HepG2 (cell line): ENCODE measurements around the gene CYP19A1. TPM values are rescaled to one million over a fixed set of nuclear protein-coding genes. Genes with fewer than 3 reads are reported as not detected.

ENCODE experiments used
- ATAC-seq: fragments of 200-7000 bp; cut with Tn5 transposase; 3 replicates; pipeline ENCODE4 v1.9.1; 2020; ENCODE audit warnings: mild to moderate bottlenecking, moderate library complexity
- BruUV-seq: library from RNA; stranded (reverse); fragments of 400-500 nt; replicated peaks from 2 replicates; lab custom pipeline; 2021; lab: Mats Ljungman, UMichigan
- CTCF ChIA-PET: fragments of 300-600 bp; formaldehyde crosslinking; extraction: SDS; loops from one replicate; lab custom pipeline; 2021; ENCODE audit warnings: low total read pairs, inconsistent platforms, low intra/inter-chr PET ratio; lab: Yijun Ruan, JAX
- POLR2A ChIA-PET: fragments of 350-600 bp; sonication (Branson Sonifier 250); formaldehyde crosslinking; loops from one replicate; lab custom pipeline; 2020; ENCODE audit warnings: antibody characterized with exemption, inconsistent platforms; lab: Yijun Ruan, JAX
- DNase-seq: peaks from one replicate; pipeline ENCODE4 v3.0.0-alpha.2; 2015; ENCODE audit warnings: low spot score
- FAIRE-seq: peaks from 3 replicates; lab custom pipeline; 2011; peaks lifted over from hg19 to GRCh38; lab: Jason Lieb, UNC
- H2AFZ ChIP-seq: one replicate; pipeline ENCODE4 v1.6.1; 2011; ENCODE audit warnings: low read length, inconsistent platforms
- H3K27ac ChIP-seq: fragments of 300-600 bp; 3 replicates; pipeline ENCODE4 v1.8.0; 2011; ENCODE audit warnings: mixed run types, mild to moderate bottlenecking, mixed read lengths, low read length, inconsistent platforms; ENCODE audit not compliant: insufficient read depth; ENCODE audit errors: extremely low read length
- H3K27me3 ChIP-seq, 2 experiments: fragments of 200-600 bp in 1 of 2; 2 replicates in 1 of 2; 3 replicates in 1 of 2; pipeline versions ENCODE4 v1.6.0 to v1.8.0; 2011; ENCODE audit warnings: low read length in 2 of 2, mild to moderate bottlenecking in 2 of 2, moderate library complexity in 2 of 2, inconsistent platforms in 1 of 2; ENCODE audit not compliant: insufficient read depth in 2 of 2, control insufficient read depth in 1 of 2
- H3K36me3 ChIP-seq, 2 experiments: fragments of 200-600 bp in 1 of 2; replicated peaks in 1 of 2; 2 replicates in 1 of 2; 3 replicates in 1 of 2; pipeline versions ENCODE4 v1.5.1 to v1.8.0; 2011; ENCODE audit warnings: low read length in 2 of 2, inconsistent platforms in 1 of 2; ENCODE audit not compliant: insufficient read depth in 2 of 2, control insufficient read depth in 1 of 2
- H3K4me1 ChIP-seq: 2 replicates; pipeline ENCODE4 v1.5.1; 2012; ENCODE audit warnings: low read length, inconsistent platforms; ENCODE audit not compliant: insufficient read depth
- H3K4me2 ChIP-seq: 2 replicates; pipeline ENCODE4 v1.6.0; 2011; ENCODE audit warnings: low read depth, low read length, inconsistent platforms
- H3K4me3 ChIP-seq, 3 experiments: fragments of 200-600 bp in 1 of 3; sonication (generic), shearing (Covaris generic) in 1 of 3; replicated peaks in 1 of 3; 2 replicates each; pipeline ENCODE4 v1.5.1; 2011 to 2016; ENCODE audit warnings: low read length in 3 of 3, inconsistent platforms in 2 of 3, low read depth in 2 of 3, mild to moderate bottlenecking in 2 of 3, control low read depth in 1 of 3, mixed read lengths in 1 of 3; ENCODE audit not compliant: insufficient read depth in 1 of 3
- H3K79me2 ChIP-seq: one replicate; pipeline ENCODE4 v1.6.1; 2011; ENCODE audit warnings: low read length, inconsistent platforms; ENCODE audit not compliant: insufficient read depth
- H3K9ac ChIP-seq: 2 replicates; pipeline ENCODE4 v1.6.0; 2011; ENCODE audit warnings: mild to moderate bottlenecking, low read depth, low read length, inconsistent platforms; ENCODE audit not compliant: insufficient read depth
- H3K9me3 ChIP-seq: 2 replicates; pipeline ENCODE4 v1.5.1; 2012; ENCODE audit warnings: mild to moderate bottlenecking, low read length
- H4K20me1 ChIP-seq: 2 replicates; pipeline ENCODE4 v1.6.0; 2011; ENCODE audit warnings: inconsistent platforms, mild to moderate bottlenecking, low read length, moderate library complexity; ENCODE audit not compliant: insufficient read depth
- CBFB ChIP-seq: sonication (generic); formaldehyde crosslinking; IDR thresholded peaks from 2 replicates; pipeline ENCODE4 v1.4.0; 2020; ENCODE audit warnings: missing genetic modification reagents
- ELF4 ChIP-seq: sonication (generic); formaldehyde crosslinking; IDR thresholded peaks from 2 replicates; pipeline ENCODE4 v1.5.0; 2020; ENCODE audit warnings: missing genetic modification reagents, mild to moderate bottlenecking, moderate library complexity, borderline replicate concordance
- FOXO4 ChIP-seq: sonication (generic); formaldehyde crosslinking; conservative IDR thresholded peaks from 2 replicates; pipeline ENCODE4 v1.8.1; 2023; ENCODE audit warnings: missing genetic modification reagents
- KDM5A ChIP-seq: fragments of 200-600 bp; sonication (generic); IDR thresholded peaks from 2 replicates; pipeline ENCODE4 v1.7.0; 2018; ENCODE audit warnings: antibody characterized with exemption, mild to moderate bottlenecking, low read length, borderline replicate concordance
- MYNN ChIP-seq: sonication (generic); formaldehyde crosslinking; IDR thresholded peaks from 2 replicates; pipeline ENCODE4 v1.4.0; 2020; ENCODE audit warnings: mild to moderate bottlenecking, low read depth, missing genetic modification reagents
- PCBP1 ChIP-seq: fragments of 200-400 bp; formaldehyde crosslinking; IDR thresholded peaks from 2 replicates; pipeline ENCODE4 v1.6.1; 2017; ENCODE audit warnings: mild to moderate bottlenecking, low read depth, low read length, borderline replicate concordance
- RFX5 ChIP-seq: IDR thresholded peaks from 2 replicates; pipeline ENCODE4 v1.6.1; 2011; ENCODE audit warnings: low read depth, low read length, improper control_type of control experiment
- SNRNP70 ChIP-seq: fragments of 200-400 bp; formaldehyde crosslinking; IDR thresholded peaks from 2 replicates; pipeline ENCODE4 v1.6.1; 2017; ENCODE audit warnings: mild to moderate bottlenecking, low read depth, low read length, moderate library complexity
- STAG1 ChIP-seq: sonication (generic); formaldehyde crosslinking; IDR thresholded peaks from 2 replicates; pipeline ENCODE4 v1.4.0; 2020; ENCODE audit warnings: missing genetic modification reagents
- ZFP36 ChIP-seq: fragments of 150-350 bp; IDR thresholded peaks from 2 replicates; pipeline ENCODE4 v1.6.1; 2018; ENCODE audit warnings: borderline replicate concordance, low read length, low read depth; ENCODE audit not compliant: partially characterized antibody
- ZNF574 ChIP-seq: sonication (generic); formaldehyde crosslinking; IDR thresholded peaks from 2 replicates; pipeline ENCODE4 v1.4.0; 2020; ENCODE audit warnings: missing genetic modification reagents
- ZNF609 ChIP-seq: sonication (generic); formaldehyde crosslinking; IDR thresholded peaks from 2 replicates; pipeline ENCODE4 v1.4.0; 2020; ENCODE audit warnings: mild to moderate bottlenecking, missing genetic modification reagents, borderline replicate concordance
- ZNF710 ChIP-seq: sonication (generic); formaldehyde crosslinking; IDR thresholded peaks from 2 replicates; pipeline ENCODE4 v1.5.0; 2020; ENCODE audit warnings: mild to moderate bottlenecking, missing genetic modification reagents, borderline replicate concordance
- WGBS: methylation state at CpG from one replicate; pipeline ENCODE4 v1.1.6; 2017; ENCODE audit warnings: low lambda C conversion rate; 5-methylcytosine and 5-hydroxymethylcytosine counted together
- in situ Hi-C: cut with HindIII; loops from 2 replicates; pipeline ENCODE4 v1.10.0; 2017; ENCODE audit warnings: low pct_unique_long_range_greater_than_20kb; ENCODE audit not compliant: extremely low pct_ligation_motif_present
- intact Hi-C: fragments of 100-400 bp; cut with micrococcal nuclease; formaldehyde crosslinking; loops from one replicate; pipeline ENCODE4 v1.10.0; 2022; ENCODE audit not compliant: unreplicated experiment
- polyA plus RNA-seq, 8 experiments: library from polyadenylated mRNA; depleted of rRNA in 3 of 8; stranded (reverse) in 7 of 8; unstranded in 1 of 8; fragments of >200 nt; fragmentation: Illumina TruSeq in 4 of 8; extraction: Trizol in 4 of 8; gene quantifications; 2 replicates each; pipeline versions ENCODE4 v1.2.1 to v1.2.3, GENCODE V29; 2011 to 2016; ENCODE audit warnings: low read depth in 4 of 8, missing spikeins in 1 of 8, mixed read lengths in 1 of 8; ENCODE audit not compliant: insufficient read depth in 1 of 8
- total RNA-seq, 5 experiments: library from RNA; depleted of rRNA; stranded (reverse); fragments of >200 nt; fragmentation: Illumina TruSeq; extraction: Trizol; gene quantifications; 2 replicates each; pipeline ENCODE4 v1.2.3, GENCODE V29; 2016; ENCODE audit warnings: low read depth in 1 of 5

The CYP19A1 gene
- total and polyA plus RNA-seq, 2 of the 13 experiments (the other 11 are each of a cell fraction or from before 2014, with no cell fraction given) = 10.9 to 23.0 TPM

GRCh38 chr15:51307325-51307724 is 31.1 kb downstream of the CYP19A1 start:
- intact Hi-C loops (no loop called here), in situ Hi-C loops (no loop called here)
- POLR2A ChIA-PET = no interaction called here
- FAIRE-seq (no peak), ATAC-seq (no peak), DNase-seq (no peak)
- no peaks in the 10 kb centered on the region for H3K9me3 ChIP-seq
- H3K9ac ChIP-seq = no peak overlapping the region
- peaks cover 35% of the 10 kb centered on the region for H3K4me1 ChIP-seq
- 94% methylated on average over 3 of the region's 3 CpGs for WGBS
- H4K20me1 ChIP-seq = no peaks in the 10 kb centered on the region
- no peak overlapping the region for H3K4me3 ChIP-seq
- CTCF ChIA-PET = no interaction called here
- H3K4me2 ChIP-seq = no peak overlapping the region
- no peak overlapping the region for H2AFZ ChIP-seq
- H3K79me2 ChIP-seq = peaks cover 4% of the 10 kb centered on the region
- no TSS peak for BruUV-seq
- no peak overlapping the region for H3K27ac ChIP-seq
- H3K27me3 ChIP-seq = no peaks in the 10 kb centered on the region
- H3K36me3 ChIP-seq = peaks cover 0 to 4% of the 10 kb centered on the region in 2 experiments; a peak in 2 of 5 replicates
- TF ChIP-seq ZNF609 (CRISPR knock-in tag) (no peak), ZNF574 (CRISPR knock-in tag) (no peak), ELF4 (no peak), CBFB (CRISPR knock-in tag) (no peak), RFX5 (no peak), KDM5A (no peak), MYNN (CRISPR knock-in tag) (no peak), STAG1 (CRISPR knock-in tag) (no peak), FOXO4 (CRISPR knock-in tag) (no peak), SNRNP70 (no peak), ZFP36 (no peak), PCBP1 (no peak), ZNF710 (no peak)
